Measurements from ENCODE around the gene ID4. TPM values are rescaled to one million over a fixed set of nuclear protein-coding genes. Genes with fewer than 3 reads are reported as not detected.

The ID4 gene
- total RNA-seq, 1 donor from 2014 or later = 6.3 TPM

- no peak overlapping the region for H3K4me3 Mint-ChIP-seq (ENCODE audit: unreplicated experiment)
- peaks cover 17% of the 10 kb centered on the region for H3K4me1 Mint-ChIP-seq (ENCODE audit: low read depth, unreplicated experiment)
- DNase-seq = no peak
- no peaks in the 10 kb centered on the region for H3K27me3 Mint-ChIP-seq (ENCODE audit: unreplicated experiment)
- no peak overlapping the region for H3K27ac Mint-ChIP-seq (ENCODE audit: unreplicated experiment)
- TF ChIP-seq CTCF (IDR thresholded peaks at IDR 0.05; ENCODE audit: partially characterized antibody, unreplicated experiment) = no peak
- H3K36me3 Mint-ChIP-seq (ENCODE audit: unreplicated experiment) = no peaks in the 10 kb centered on the region
- H3K9me3 Mint-ChIP-seq (ENCODE audit: unreplicated experiment) = no peaks in the 10 kb centered on the region
Observed at GRCh38 chr6:19865178-19865577, 28.0 kb downstream of the ID4 start.

GRCh38 chr6:19866173-19866984, 29.2 kb downstream of the ID4 start:
- H3K9me3 Mint-ChIP-seq (ENCODE audit: unreplicated experiment) = no peaks in the 10 kb centered on the region
- H3K27me3 Mint-ChIP-seq (ENCODE audit: unreplicated experiment) = no peaks in the 10 kb centered on the region
- peak overlapping the region; percentile 15 for H3K27ac Mint-ChIP-seq (ENCODE audit: unreplicated experiment)
- peak overlapping the region; percentile 11 for H3K4me3 Mint-ChIP-seq (ENCODE audit: unreplicated experiment)
- no peaks in the 10 kb centered on the region for H3K36me3 Mint-ChIP-seq (ENCODE audit: unreplicated experiment)
- DNase-seq = peak; percentile 31
- H3K4me1 Mint-ChIP-seq (ENCODE audit: low read depth, unreplicated experiment) = peaks cover 16% of the 10 kb centered on the region
- TF ChIP-seq CTCF (IDR thresholded peaks at IDR 0.05; ENCODE audit: partially characterized antibody, unreplicated experiment) = no peak

- TF ChIP-seq CTCF (IDR thresholded peaks at IDR 0.05; ENCODE audit: partially characterized antibody, unreplicated experiment) = no peak
- Mint-ChIP-seq H3K27ac (ENCODE audit: unreplicated experiment) (no peak overlapping the region), H3K4me3 (ENCODE audit: unreplicated experiment) (no peak overlapping the region), H3K9me3 (ENCODE audit: unreplicated experiment) (no peaks in the 10 kb centered on the region), H3K36me3 (ENCODE audit: unreplicated experiment) (no peaks in the 10 kb centered on the region), H3K27me3 (ENCODE audit: unreplicated experiment) (no peaks in the 10 kb centered on the region), H3K4me1 (ENCODE audit: low read depth, unreplicated experiment) (peaks cover 16% of the 10 kb centered on the region)
- no peak for DNase-seq
Observed at GRCh38 chr6:19866985-19867627, 29.9 kb downstream of the ID4 start.

- Mint-ChIP-seq H3K27ac (ENCODE audit: unreplicated experiment) (no peak overlapping the region), H3K4me3 (ENCODE audit: unreplicated experiment) (no peak overlapping the region), H3K4me1 (ENCODE audit: low read depth, unreplicated experiment) (peaks cover 16% of the 10 kb centered on the region), H3K9me3 (ENCODE audit: unreplicated experiment) (no peaks in the 10 kb centered on the region), H3K27me3 (ENCODE audit: unreplicated experiment) (no peaks in the 10 kb centered on the region), H3K36me3 (ENCODE audit: unreplicated experiment) (no peaks in the 10 kb centered on the region)
- DNase-seq = no peak
- no peak for TF ChIP-seq CTCF (IDR thresholded peaks at IDR 0.05; ENCODE audit: partially characterized antibody, unreplicated experiment)
Observed at GRCh38 chr6:19869464-19869863, 32.3 kb downstream of the ID4 start.

GRCh38 chr6:19870322-19870721, 33.2 kb downstream of the ID4 start:
- no peak for TF ChIP-seq CTCF (IDR thresholded peaks at IDR 0.05; ENCODE audit: partially characterized antibody, unreplicated experiment)
- Mint-ChIP-seq H3K4me1 (ENCODE audit: low read depth, unreplicated experiment) (peaks cover 14% of the 10 kb centered on the region), H3K27me3 (ENCODE audit: unreplicated experiment) (no peaks in the 10 kb centered on the region), H3K9me3 (ENCODE audit: unreplicated experiment) (no peaks in the 10 kb centered on the region), H3K27ac (ENCODE audit: unreplicated experiment) (no peak overlapping the region), H3K36me3 (ENCODE audit: unreplicated experiment) (no peaks in the 10 kb centered on the region), H3K4me3 (ENCODE audit: unreplicated experiment) (no peak overlapping the region)
- no peak for DNase-seq

Measured in glutamatergic neuron (in vitro differentiated cells).